ENCODE measurements around the gene HVCN1.

- TF ChIP-seq TAF1 (IDR thresholded peaks at IDR 0.05; ENCODE audit: low read depth) (no peak), EP300 (IDR thresholded peaks at IDR 0.05; ENCODE audit: borderline replicate concordance) (no peak), TCF12 (IDR thresholded peaks at IDR 0.05; ENCODE audit: low read depth) (no peak), ZBTB7A (IDR thresholded peaks at IDR 0.05; ENCODE audit: low read depth) (no peak), YY1 (IDR thresholded peaks at IDR 0.05; ENCODE audit: low read depth) (no peak), CREB1 (IDR thresholded peaks at IDR 0.05; ENCODE audit: low read depth) (no peak), FOXM1 (IDR thresholded peaks at IDR 0.05; ENCODE audit: borderline replicate concordance, low read depth) (no peak)
- TF ChIP-seq, protein P1, sequence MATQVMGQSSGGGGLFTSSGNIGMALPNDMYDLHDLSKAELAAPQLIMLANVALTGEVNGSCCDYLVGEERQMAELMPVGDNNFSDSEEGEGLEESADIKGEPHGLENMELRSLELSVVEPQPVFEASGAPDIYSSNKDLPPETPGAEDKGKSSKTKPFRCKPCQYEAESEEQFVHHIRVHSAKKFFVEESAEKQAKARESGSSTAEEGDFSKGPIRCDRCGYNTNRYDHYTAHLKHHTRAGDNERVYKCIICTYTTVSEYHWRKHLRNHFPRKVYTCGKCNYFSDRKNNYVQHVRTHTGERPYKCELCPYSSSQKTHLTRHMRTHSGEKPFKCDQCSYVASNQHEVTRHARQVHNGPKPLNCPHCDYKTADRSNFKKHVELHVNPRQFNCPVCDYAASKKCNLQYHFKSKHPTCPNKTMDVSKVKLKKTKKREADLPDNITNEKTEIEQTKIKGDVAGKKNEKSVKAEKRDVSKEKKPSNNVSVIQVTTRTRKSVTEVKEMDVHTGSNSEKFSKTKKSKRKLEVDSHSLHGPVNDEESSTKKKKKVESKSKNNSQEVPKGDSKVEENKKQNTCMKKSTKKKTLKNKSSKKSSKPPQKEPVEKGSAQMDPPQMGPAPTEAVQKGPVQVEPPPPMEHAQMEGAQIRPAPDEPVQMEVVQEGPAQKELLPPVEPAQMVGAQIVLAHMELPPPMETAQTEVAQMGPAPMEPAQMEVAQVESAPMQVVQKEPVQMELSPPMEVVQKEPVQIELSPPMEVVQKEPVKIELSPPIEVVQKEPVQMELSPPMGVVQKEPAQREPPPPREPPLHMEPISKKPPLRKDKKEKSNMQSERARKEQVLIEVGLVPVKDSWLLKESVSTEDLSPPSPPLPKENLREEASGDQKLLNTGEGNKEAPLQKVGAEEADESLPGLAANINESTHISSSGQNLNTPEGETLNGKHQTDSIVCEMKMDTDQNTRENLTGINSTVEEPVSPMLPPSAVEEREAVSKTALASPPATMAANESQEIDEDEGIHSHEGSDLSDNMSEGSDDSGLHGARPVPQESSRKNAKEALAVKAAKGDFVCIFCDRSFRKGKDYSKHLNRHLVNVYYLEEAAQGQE (IDR thresholded peaks at IDR 0.05; ENCODE audit: low read depth): no peak
- TF ChIP-seq, protein P2, sequence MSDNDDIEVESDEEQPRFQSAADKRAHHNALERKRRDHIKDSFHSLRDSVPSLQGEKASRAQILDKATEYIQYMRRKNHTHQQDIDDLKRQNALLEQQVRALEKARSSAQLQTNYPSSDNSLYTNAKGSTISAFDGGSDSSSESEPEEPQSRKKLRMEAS (IDR thresholded peaks at IDR 0.05): no peak
These were observed 31.6 kb upstream of the HVCN1 start for GRCh38 chr12:110720516-110720915.

All from Ishikawa (cell line).